ENCODE measurements around the gene IL1R2. TPM values are rescaled to one million over a fixed set of nuclear protein-coding genes. Genes with fewer than 3 reads are reported as not detected.

Gene IL1R2
- total and polyA plus RNA-seq, 2 of the 8 experiments (the other 6 are each of a cell fraction or from before 2014, with no cell fraction given): 0.06 TPM; not detected in 1

DNA sequence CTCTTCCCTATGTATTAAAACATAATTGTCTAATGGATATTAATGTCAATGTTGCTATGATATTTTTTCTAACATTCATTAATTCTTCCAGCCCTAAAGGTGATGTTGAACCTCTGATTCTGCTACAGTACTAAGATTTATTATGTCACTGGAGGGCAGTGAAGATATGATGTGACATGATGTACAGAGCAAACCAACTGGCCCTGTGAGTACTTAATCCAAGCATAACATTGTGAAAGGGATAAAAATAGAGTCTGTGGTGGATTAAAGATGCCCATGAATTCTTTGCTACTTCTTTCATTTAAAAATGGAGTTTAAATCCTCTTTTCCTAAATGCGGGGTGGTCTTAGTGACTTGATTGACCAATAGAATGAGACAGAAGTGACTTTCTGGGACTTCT lies 51.8 kb downstream of the IL1R2 start:
- Histone ChIP-seq H3K4me2 (ENCODE audit: insufficient read depth in 1 of 2, low read depth in 2 of 2, low read length in 2 of 2) (no peak overlapping the region), H2BK5ac (ENCODE audit: low read depth, low read length) (no peak overlapping the region), H3K23me2 (ENCODE audit: low read depth, low read length) (no peaks in the 10 kb centered on the region), H3K56ac (replicated peaks; ENCODE audit: insufficient read length, low read depth, low read length) (no peak overlapping the region), H2BK12ac (ENCODE audit: low read depth, low read length) (no peak overlapping the region), H3K18ac (ENCODE audit: extremely low read depth, low read length) (no peak overlapping the region), H3K79me2 (ENCODE audit: control insufficient read depth in 1 of 2, insufficient read depth in 2 of 2, low read length in 2 of 2) (no peaks in the 10 kb centered on the region), H3K36me3 (ENCODE audit: control insufficient read depth in 2 of 4, insufficient read depth in 4 of 4, low read length in 3 of 4) (no peaks in the 10 kb centered on the region), H2AFZ (ENCODE audit: low read length) (no peak overlapping the region), H3K9ac (replicated peaks in 1 of 4; ENCODE audit: extremely low read depth in 1 of 4, low read depth in 3 of 4, low read length in 3 of 4) (no peak overlapping the region), H3K4me3 (ENCODE audit: extremely low read depth in 1 of 4, insufficient read depth in 2 of 4, low read depth in 3 of 4, low read length in 4 of 4) (no peak overlapping the region), H2BK20ac (ENCODE audit: low read length) (no peak overlapping the region), H3K14ac (ENCODE audit: insufficient read length) (no peak overlapping the region), H3K27ac (ENCODE audit: low read depth, low read length) (no peak overlapping the region), H3K27me3 (replicated peaks in 1 of 4; ENCODE audit: control insufficient read depth in 3 of 4, extremely low read depth in 1 of 4, insufficient read depth in 3 of 4, low read length in 3 of 4) (no peaks in the 10 kb centered on the region), H2BK15ac (ENCODE audit: low read length) (no peak overlapping the region), H4K20me1 (replicated peaks in 1 of 2; ENCODE audit: control insufficient read depth in 1 of 2, insufficient read depth in 2 of 2, low read length in 2 of 2) (no peaks in the 10 kb centered on the region), H2BK120ac (replicated peaks; ENCODE audit: low read depth, low read length) (no peak overlapping the region), H3K79me1 (ENCODE audit: low read depth, low read length) (no peaks in the 10 kb centered on the region), H2AK5ac (ENCODE audit: low read depth, low read length) (no peak overlapping the region), H4K8ac (ENCODE audit: extremely low read depth, insufficient read depth, low read length) (no peak overlapping the region), H3K9me3 (ENCODE audit: insufficient read depth in 2 of 2, low read depth in 1 of 2, low read length in 1 of 2) (no peaks in the 10 kb centered on the region), H3K4ac (replicated peaks; ENCODE audit: insufficient read length, low read depth, low read length) (no peak overlapping the region), H3K4me1 (replicated peaks in 1 of 4; ENCODE audit: control insufficient read depth in 3 of 4, insufficient read depth in 4 of 4, low read length in 3 of 4) (no peaks in the 10 kb centered on the region), H4K5ac (ENCODE audit: insufficient read length, low read depth, low read length) (no peak overlapping the region), H3K23ac (ENCODE audit: insufficient read length) (no peak overlapping the region), H4K91ac (replicated peaks; ENCODE audit: insufficient read length, low read length) (no peak overlapping the region)
- 85% methylated on average over 1 of the region's 1 CpG; no CpG with 5 or more reads in 1 of the 2 experiments for WGBS, 2 experiments (ENCODE audit: extremely low coverage in 1 of 2, insufficient coverage in 1 of 2, insufficient read length in 1 of 2, insufficient replicate concordance in 2 of 2, low coverage in 1 of 2, low lambda C conversion rate in 2 of 2, missing lambda C conversion rate in 1 of 2)
- DNase-seq (ENCODE audit: low read depth in 1 of 2, low spot score in 2 of 2) (no peak), FAIRE-seq (no peak)
- ChIA-PET POLR2A (ENCODE audit: partially characterized antibody) (no interaction called here), CTCF (ENCODE audit: partially characterized antibody) (interaction anchor here (0.8 to 1.7 kb wide), 2 partner anchors 23 to 123 kb away, joined by 3 to 7 read pairs; no protein-coding TSS in a partner anchor)
- no peak for TF ChIP-seq RNF2 (IDR thresholded peaks at IDR 0.05; ENCODE audit: borderline replicate concordance, low read depth, low read length, missing control alignments, poor library complexity, severe bottlenecking)
- no peak for TF ChIP-seq CTBP2 (IDR thresholded peaks at IDR 0.05; ENCODE audit: borderline replicate concordance, insufficient read depth, insufficient read length, low read length)
- no peak for TF ChIP-seq POLR2AphosphoS5 (IDR thresholded peaks at IDR 0.05; ENCODE audit: low read depth, low read length)
- no peak for TF ChIP-seq CHD1 (IDR thresholded peaks at IDR 0.05; ENCODE audit: low read depth, low read length)
- TF ChIP-seq SIX5 (IDR thresholded peaks at IDR 0.05; ENCODE audit: low read depth, low read length): no peak
- no peak for TF ChIP-seq ZNF274 (IDR thresholded peaks at IDR 0.05; ENCODE audit: borderline replicate concordance, extremely low read depth, low read length)
- no peak for TF ChIP-seq RFX5 (IDR thresholded peaks at IDR 0.05; ENCODE audit: borderline replicate concordance, low read depth, low read length)
- TF ChIP-seq RBBP5 (IDR thresholded peaks at IDR 0.05; ENCODE audit: borderline replicate concordance, low read depth, low read length): no peak
- TF ChIP-seq CREB1 (IDR thresholded peaks at IDR 0.05): no peak
- no peak for TF ChIP-seq TEAD4 (IDR thresholded peaks at IDR 0.05; ENCODE audit: low read depth, low read length)
- TF ChIP-seq FOSL1 (IDR thresholded peaks at IDR 0.05; ENCODE audit: insufficient read depth, low read depth, low read length): no peak
- TF ChIP-seq POU5F1 (IDR thresholded peaks at IDR 0.05; ENCODE audit: low read depth, low read length): no peak
- TF ChIP-seq, protein P1, sequence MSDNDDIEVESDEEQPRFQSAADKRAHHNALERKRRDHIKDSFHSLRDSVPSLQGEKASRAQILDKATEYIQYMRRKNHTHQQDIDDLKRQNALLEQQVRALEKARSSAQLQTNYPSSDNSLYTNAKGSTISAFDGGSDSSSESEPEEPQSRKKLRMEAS (IDR thresholded peaks at IDR 0.05): no peak
- TF ChIP-seq BRCA1 (IDR thresholded peaks at IDR 0.05; ENCODE audit: low read depth, low read length): no peak
- no peak for TF ChIP-seq BACH1 (IDR thresholded peaks at IDR 0.05; ENCODE audit: low read length)
- TF ChIP-seq CBX5 (IDR thresholded peaks at IDR 0.05; ENCODE audit: low read depth, low read length): no peak
